GM23338 (cell line): Measurements from ENCODE around the gene PCBP3.

Experiments
- CTCF ChIP-seq, 2 experiments: fragments of 200-600 bp in 1 of 2; sonication (generic) in 1 of 2; conservative IDR thresholded peaks; 2 replicates each; pipeline versions ENCODE4 v1.5.1 to v1.6.1; 2016 to 2017; ENCODE audit warnings: antibody characterized with exemption in 2 of 2, low read depth in 2 of 2, mild to moderate bottlenecking in 2 of 2, moderate library complexity in 1 of 2
- EZH2 ChIP-seq: fragments of 200-600 bp; sonication (generic); IDR thresholded peaks from one replicate; pipeline ENCODE4 v1.8.0; 2017; ENCODE audit warnings: antibody characterized with exemption, mild to moderate bottlenecking, low read depth; ENCODE audit not compliant: unreplicated experiment
- POLR2AphosphoS5 ChIP-seq: IDR thresholded peaks from 2 replicates; pipeline ENCODE4 v1.6.1; 2016; ENCODE audit warnings: antibody characterized with exemption, low read depth

GRCh38 chr21:45872902-45873301 is 229.4 kb downstream of the PCBP3 start:
- TF ChIP-seq CTCF (conservative IDR thresholded peaks at IDR 0.05; ENCODE audit: low read depth in 2 of 2) (no peak), POLR2AphosphoS5 (no peak), EZH2 (no peak)
